Measurements from ENCODE around the gene KCTD3.
A peak's percentile ranks its signal among the peaks of the same experiment; 100 is the strongest.

The KCTD3 gene

GRCh38 chr1:215606564-215607168, 39.6 kb downstream of the KCTD3 start:
- DNase-seq = peak; percentile 35

- no peak for DNase-seq
These were observed 40.3 kb downstream of the KCTD3 start for GRCh38 chr1:215607412-215607811.

- no peak for DNase-seq
These were observed 41.5 kb downstream of the KCTD3 start for GRCh38 chr1:215608646-215609045.

GRCh38 chr1:215612391-215612790, 45.3 kb downstream of the KCTD3 start:
- DNase-seq = no peak

GRCh38 chr1:215617979-215618378, 50.9 kb downstream of the KCTD3 start:
- DNase-seq = no peak

- DNase-seq = no peak
These were observed 56.1 kb downstream of the KCTD3 start for GRCh38 chr1:215623162-215623561.

- DNase-seq = no peak
These were observed 58.8 kb downstream of the KCTD3 start for GRCh38 chr1:215625949-215626348.

- DNase-seq = peak; percentile 80
These were observed 63.9 kb downstream of the KCTD3 start for GRCh38 chr1:215631040-215631439.

GRCh38 chr1:215631489-215631888, 64.4 kb downstream of the KCTD3 start:
- DNase-seq = peak; percentile 99

- DNase-seq = peak; percentile 49
These were observed 68.7 kb downstream of the KCTD3 start for GRCh38 chr1:215635827-215636226.

- DNase-seq = peak; percentile 83
These were observed 69.3 kb downstream of the KCTD3 start for GRCh38 chr1:215636258-215636965.

- no peak for DNase-seq
These were observed 70.0 kb downstream of the KCTD3 start for GRCh38 chr1:215637041-215637573.

GRCh38 chr1:215640429-215641148, 73.5 kb downstream of the KCTD3 start:
- DNase-seq = no peak

GRCh38 chr1:215643592-215644321, 76.7 kb downstream of the KCTD3 start:
- no peak for DNase-seq

- DNase-seq = peak; percentile 13
These were observed 78.1 kb downstream of the KCTD3 start for GRCh38 chr1:215645182-215645581.

- no peak for DNase-seq
These were observed 78.8 kb downstream of the KCTD3 start for GRCh38 chr1:215645861-215646260.

GRCh38 chr1:215647738-215648137, 80.6 kb downstream of the KCTD3 start:
- no peak for DNase-seq

GRCh38 chr1:215648957-215649356, 81.9 kb downstream of the KCTD3 start:
- DNase-seq = no peak

GRCh38 chr1:215650446-215651149, 83.5 kb downstream of the KCTD3 start:
- DNase-seq = no peak

GRCh38 chr1:215651867-215652266, 84.8 kb downstream of the KCTD3 start:
- DNase-seq = no peak

GRCh38 chr1:215652371-215652770, 85.3 kb downstream of the KCTD3 start:
- DNase-seq = no peak

GRCh38 chr1:215657047-215657446, 89.9 kb downstream of the KCTD3 start:
- DNase-seq = no peak
